ENCODE measurements around the gene ERFE.

DNA sequence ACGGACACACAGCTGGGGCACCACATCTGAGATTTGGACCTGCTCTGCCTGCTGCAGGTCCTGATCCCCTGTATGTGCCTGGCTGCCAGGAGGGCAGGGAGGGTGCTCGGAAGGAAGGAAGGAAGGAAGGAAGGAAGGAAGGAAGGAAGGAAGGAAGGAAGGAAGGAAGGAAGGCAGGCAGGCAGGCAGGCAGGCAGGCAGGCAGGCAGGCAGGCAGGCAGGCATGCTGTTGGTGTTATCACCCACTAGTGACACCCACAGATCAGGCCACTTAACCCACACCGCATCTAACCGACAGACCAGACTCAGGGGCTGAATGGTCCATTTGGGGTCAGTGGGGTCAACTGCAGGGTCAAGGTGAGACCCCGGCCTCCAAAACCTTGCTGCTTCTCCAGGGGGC is 14.5 kb upstream of the ERFE start:
- TF ChIP-seq CTCF (IDR thresholded peaks at IDR 0.05) (no peak), POLR2A (IDR thresholded peaks at IDR 0.05) (no peak)

All from body of pancreas (tissue), 4 donors.